Measurements from ENCODE around the gene POLR2C. TPM values are rescaled to one million over a fixed set of nuclear protein-coding genes. Genes with fewer than 3 reads are reported as not detected.
A peak's percentile ranks its signal among the peaks of the same experiment; 100 is the strongest.

The POLR2C gene
- total RNA-seq, 1 experiment from 2014 or later, result 69.4 TPM

- H3K4me1 Mint-ChIP-seq (ENCODE audit: low read depth, unreplicated experiment), result peaks cover 30% of the 10 kb centered on the region
Measured at GRCh38 chr16:57481421-57481820, 18.9 kb downstream of the POLR2C start.

DNA sequence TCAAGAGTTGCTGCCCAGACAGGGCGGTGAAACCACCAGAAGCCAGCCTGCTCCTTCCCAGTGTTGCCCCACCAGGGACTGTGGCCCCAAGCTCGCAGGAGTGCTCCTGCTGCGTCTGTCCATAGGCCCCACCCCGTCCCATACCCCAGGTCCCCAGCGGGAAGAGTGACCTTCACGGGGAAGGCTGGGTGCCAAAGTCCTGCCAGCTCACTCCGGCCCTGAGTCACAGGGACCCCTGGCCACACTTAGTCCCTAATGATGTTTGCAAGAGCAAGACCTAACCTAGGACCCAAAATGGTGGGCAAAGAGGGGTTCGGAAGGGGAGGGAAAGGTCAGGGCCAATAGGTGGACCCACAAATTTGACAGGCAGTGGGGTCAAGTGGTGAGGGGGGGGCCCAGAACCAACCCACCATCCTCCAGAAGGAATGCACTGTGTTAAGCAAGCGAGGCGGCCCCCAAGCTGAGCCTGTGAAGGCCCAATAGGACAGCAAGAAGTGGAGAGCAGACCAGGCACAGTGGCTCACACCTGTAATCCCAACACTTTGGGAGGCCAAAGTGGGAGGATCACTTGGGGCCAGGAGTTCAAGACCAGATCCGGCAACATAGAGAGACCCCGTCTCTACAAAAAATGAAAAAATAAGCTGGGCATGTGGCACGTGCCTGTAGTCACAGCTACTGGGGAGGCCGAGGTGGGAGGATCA lies 20.5 kb downstream of the POLR2C start:
- Mint-ChIP-seq H3K36me3 (ENCODE audit: insufficient read depth, unreplicated experiment) (peaks cover 18% of the 10 kb centered on the region), H3K27me3 (ENCODE audit: unreplicated experiment) (no peaks in the 10 kb centered on the region), H3K27ac (ENCODE audit: unreplicated experiment) (no peak overlapping the region), H3K4me1 (ENCODE audit: low read depth, unreplicated experiment) (peaks cover 30% of the 10 kb centered on the region), H3K9me3 (ENCODE audit: low read depth, unreplicated experiment) (no peaks in the 10 kb centered on the region), H3K4me3 (ENCODE audit: low read depth, unreplicated experiment) (no peak overlapping the region)
- intact Hi-C loops (cut with micrococcal nuclease; ENCODE audit: unreplicated experiment), result no loop called here
- BruUV-seq (replicated peaks), result no TSS peak
- no peak for DNase-seq
- CTCF ChIA-PET, result no interaction called here
- TF ChIP-seq CTCF (IDR thresholded peaks at IDR 0.05; ENCODE audit: unreplicated experiment), result no peak

More at GRCh38 chr16:57481421-57481820, 18.9 kb downstream of the POLR2C start:
- intact Hi-C loops (cut with micrococcal nuclease; ENCODE audit: unreplicated experiment), result no loop called here
- Mint-ChIP-seq H3K36me3 (ENCODE audit: insufficient read depth, unreplicated experiment) (peaks cover 13% of the 10 kb centered on the region), H3K27ac (ENCODE audit: unreplicated experiment) (peak overlapping the region; percentile 19), H3K4me3 (ENCODE audit: low read depth, unreplicated experiment) (no peak overlapping the region), H3K9me3 (ENCODE audit: low read depth, unreplicated experiment) (no peaks in the 10 kb centered on the region), H3K27me3 (ENCODE audit: unreplicated experiment) (no peaks in the 10 kb centered on the region)
- no TSS peak for BruUV-seq (replicated peaks)
- no peak for DNase-seq
- CTCF ChIA-PET, result interaction anchor here (0.5 to 0.8 kb wide), 2 partner anchors 38 to 398 kb away, joined by 3 to 8 read pairs; no protein-coding TSS in a partner anchor
- TF ChIP-seq CTCF (IDR thresholded peaks at IDR 0.05; ENCODE audit: unreplicated experiment), result no peak

DNA sequence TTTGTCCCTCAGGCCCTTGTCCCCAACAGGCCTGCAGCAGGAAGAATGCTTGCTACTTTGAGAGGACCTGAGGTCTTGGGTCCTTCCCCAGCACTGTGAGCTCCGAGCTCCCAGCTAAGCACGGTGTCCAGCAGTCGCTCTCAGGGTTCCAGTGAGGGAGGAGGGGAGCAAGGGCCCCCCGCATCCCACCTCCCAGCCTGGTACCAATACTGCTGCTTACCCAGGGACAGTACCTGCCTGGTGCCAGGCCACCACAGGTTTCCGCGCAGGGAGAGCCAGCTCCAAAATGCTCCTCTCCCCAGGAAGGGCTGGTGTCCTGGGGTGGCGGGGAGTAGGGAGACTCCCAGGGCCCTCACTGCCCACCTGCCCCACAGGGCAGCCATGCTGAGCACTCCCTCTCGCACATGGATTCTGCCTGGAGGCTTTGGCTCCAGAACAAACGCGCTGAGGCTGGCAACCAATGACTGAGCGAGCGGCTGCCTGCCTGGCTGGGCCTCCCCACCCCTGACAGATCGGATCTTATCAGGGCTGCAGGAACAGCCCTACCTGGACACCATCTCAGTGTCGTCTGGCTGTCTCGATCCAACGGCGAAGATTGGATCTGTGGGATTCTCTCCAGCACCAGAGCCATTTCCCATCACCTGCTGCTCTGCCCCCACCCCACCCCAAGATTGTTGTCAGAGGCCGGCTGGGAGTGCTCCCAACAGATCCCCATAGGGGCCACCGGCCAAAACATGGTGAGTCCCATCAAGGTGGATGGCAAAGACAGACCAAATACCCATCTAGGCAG lies 21.4 kb downstream of the POLR2C start:
- CTCF ChIA-PET, result no interaction called here
- Mint-ChIP-seq H3K4me1 (ENCODE audit: low read depth, unreplicated experiment) (peaks cover 30% of the 10 kb centered on the region), H3K27ac (ENCODE audit: unreplicated experiment) (no peak overlapping the region)

GRCh38 chr16:57484515-57485005 lies 22.1 kb downstream of the POLR2C start:
- Mint-ChIP-seq H3K36me3 (ENCODE audit: insufficient read depth, unreplicated experiment) (peaks cover 14% of the 10 kb centered on the region), H3K27me3 (ENCODE audit: unreplicated experiment) (no peaks in the 10 kb centered on the region), H3K9me3 (ENCODE audit: low read depth, unreplicated experiment) (no peaks in the 10 kb centered on the region), H3K27ac (ENCODE audit: unreplicated experiment) (no peak overlapping the region), H3K4me1 (ENCODE audit: low read depth, unreplicated experiment) (peaks cover 28% of the 10 kb centered on the region), H3K4me3 (ENCODE audit: low read depth, unreplicated experiment) (no peak overlapping the region)
- intact Hi-C loops (cut with micrococcal nuclease; ENCODE audit: unreplicated experiment), result no loop called here
- BruUV-seq (replicated peaks), result no TSS peak
- no peak for DNase-seq
- TF ChIP-seq CTCF (IDR thresholded peaks at IDR 0.05; ENCODE audit: unreplicated experiment), result no peak
- CTCF ChIA-PET, result no interaction called here

More for the DNA sequence above, 21.4 kb downstream of the POLR2C start:
- Mint-ChIP-seq H3K9me3 (ENCODE audit: low read depth, unreplicated experiment) (no peaks in the 10 kb centered on the region), H3K4me3 (ENCODE audit: low read depth, unreplicated experiment) (no peak overlapping the region), H3K27me3 (ENCODE audit: unreplicated experiment) (no peaks in the 10 kb centered on the region), H3K36me3 (ENCODE audit: insufficient read depth, unreplicated experiment) (peaks cover 18% of the 10 kb centered on the region)
- intact Hi-C loops (cut with micrococcal nuclease; ENCODE audit: unreplicated experiment), result no loop called here
- no peak for TF ChIP-seq CTCF (IDR thresholded peaks at IDR 0.05; ENCODE audit: unreplicated experiment)
- no peak for DNase-seq
- BruUV-seq (replicated peaks), result no TSS peak
